MV-4-11 (cell line): ENCODE data around the gene LRWD1.
"Not testable (repeated sequence)": the region's sequence is repeated elsewhere in the genome, so short reads cannot be mapped to it uniquely, and the experiment has no call there.

Source experiments
- DNase-seq: peaks from one replicate; lab custom pipeline; 2025; lab: John Stamatoyannopoulos, UW

The LRWD1 gene

GRCh38 chr7:102498321-102498720 lies 33.5 kb downstream of the LRWD1 start:
- not testable (repeated sequence) for DNase-seq

GRCh38 chr7:102503141-102503540 lies 38.4 kb downstream of the LRWD1 start:
- not testable (repeated sequence) for DNase-seq

DNA sequence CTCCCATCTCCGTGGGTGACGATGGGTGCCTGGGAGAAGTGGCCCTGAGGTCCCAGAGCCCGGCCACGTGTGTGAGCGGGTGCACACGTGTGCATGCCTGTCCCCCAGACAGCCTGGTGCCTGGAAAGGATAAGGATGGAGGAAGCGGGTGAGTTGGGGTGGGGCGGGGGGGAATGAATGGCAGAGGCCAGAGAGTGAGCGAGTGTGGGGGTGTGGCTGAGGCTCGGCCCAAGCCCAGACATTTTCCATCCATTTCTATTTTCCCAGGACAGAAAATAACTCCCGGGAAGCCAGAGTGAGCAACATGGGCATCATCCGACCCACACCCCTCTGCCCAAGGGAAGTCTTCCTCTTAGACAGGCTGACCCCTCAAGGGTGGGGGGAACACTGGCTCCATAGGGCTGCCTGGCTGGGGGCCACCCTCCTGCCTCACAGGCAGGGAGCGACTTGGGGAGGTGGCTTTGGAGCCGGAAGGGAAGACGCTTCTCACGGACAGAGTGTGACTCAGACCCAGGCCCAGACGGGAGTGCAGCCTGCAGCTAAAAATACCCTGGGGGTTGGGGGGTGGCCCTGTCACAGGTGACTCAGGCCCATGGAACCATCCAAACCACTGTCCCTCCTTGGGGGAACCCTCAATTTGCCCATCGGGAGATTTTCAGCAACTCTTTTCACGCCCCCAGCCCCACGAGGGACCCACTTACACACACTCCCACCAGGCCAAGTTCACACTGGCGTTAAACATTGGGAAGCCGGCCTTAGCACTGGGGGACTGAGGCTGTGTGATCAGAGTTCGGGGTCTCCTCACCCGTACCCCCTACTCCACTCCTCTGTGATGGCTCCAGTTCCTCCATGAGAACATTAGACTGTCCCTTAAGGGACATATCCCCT lies 40.8 kb downstream of the LRWD1 start:
- not testable (repeated sequence) for DNase-seq

GRCh38 chr7:102507410-102508088 lies 42.8 kb downstream of the LRWD1 start:
- DNase-seq: not testable (repeated sequence)

GRCh38 chr7:102510575-102510974 lies 45.8 kb downstream of the LRWD1 start:
- DNase-seq: not testable (repeated sequence)

DNA sequence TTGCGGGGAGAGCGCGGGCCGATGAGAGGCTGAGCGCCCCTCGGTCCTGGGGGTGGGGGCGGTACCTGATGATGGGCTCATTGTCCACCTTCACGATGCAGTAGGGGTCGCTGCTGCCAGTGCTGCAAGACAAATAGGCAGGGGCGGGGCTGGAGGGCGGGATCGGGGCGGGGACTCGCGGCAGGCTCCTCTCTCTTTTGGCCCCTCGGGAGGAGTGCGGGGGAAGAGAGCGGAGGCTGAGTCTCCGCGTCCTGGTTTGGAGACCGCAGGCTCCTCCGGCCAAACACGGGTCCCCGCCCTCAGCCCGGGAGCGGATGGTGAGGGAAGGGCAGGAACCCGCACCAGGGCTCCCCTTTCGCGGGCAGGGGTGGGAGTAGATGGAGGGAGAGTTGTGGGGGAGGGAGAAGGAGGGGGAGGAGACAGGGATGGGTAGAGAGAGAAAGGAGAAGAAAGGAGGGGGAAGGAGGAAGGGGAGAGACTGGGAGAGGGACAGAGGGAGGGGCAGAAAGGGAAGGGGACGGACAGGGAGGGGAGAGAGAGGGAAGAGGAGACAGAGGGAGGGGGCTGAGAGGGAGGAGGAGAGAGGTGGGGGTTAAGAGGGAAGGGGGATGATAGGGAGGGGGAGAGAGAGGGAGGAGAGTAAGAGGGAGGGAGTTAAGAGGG lies 47.2 kb downstream of the LRWD1 start:
- not testable (repeated sequence) for DNase-seq

GRCh38 chr7:102512642-102513221 lies 47.9 kb downstream of the LRWD1 start:
- DNase-seq: not testable (repeated sequence)

DNA sequence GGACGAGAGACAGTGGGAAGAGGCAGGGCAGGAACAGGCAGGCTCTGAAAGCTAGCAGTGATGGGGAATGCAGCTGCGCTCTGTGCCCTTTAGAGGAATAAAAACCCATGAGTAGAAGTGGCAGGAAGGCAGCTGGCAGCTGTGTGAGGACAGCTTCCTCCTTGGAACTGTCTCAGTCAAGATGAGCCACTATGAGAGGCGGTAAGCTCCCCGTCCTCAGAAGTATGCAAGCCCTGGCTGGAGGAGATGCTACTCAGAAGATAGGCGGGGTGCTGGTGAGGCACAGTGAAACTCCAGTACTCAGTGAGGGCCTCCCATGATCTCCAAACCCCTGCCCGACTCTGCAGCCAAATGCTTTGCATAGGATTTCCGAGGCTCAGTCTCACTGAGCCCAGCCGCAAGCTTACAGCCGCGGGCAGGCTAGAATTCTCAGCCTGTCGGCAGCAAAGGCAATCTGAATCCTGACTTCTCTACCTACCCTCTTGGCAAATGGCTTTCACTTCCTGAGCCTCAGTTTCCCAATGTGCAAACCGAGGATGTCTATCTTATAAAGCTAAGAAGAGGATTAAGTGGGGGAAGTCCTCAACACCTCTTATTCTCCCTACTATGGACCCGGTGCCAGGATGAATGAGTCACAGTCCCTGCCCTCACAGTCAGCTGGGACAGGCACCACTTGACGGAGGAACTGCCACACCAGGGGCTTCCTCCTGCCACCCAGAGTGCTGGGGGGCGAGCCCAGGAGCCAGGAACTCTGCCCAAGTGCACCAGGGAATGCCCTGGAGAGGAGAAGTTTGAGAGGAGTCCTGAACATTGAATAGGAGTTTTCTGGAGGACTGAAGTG lies 50.3 kb downstream of the LRWD1 start:
- DNase-seq: not testable (repeated sequence)

DNA sequence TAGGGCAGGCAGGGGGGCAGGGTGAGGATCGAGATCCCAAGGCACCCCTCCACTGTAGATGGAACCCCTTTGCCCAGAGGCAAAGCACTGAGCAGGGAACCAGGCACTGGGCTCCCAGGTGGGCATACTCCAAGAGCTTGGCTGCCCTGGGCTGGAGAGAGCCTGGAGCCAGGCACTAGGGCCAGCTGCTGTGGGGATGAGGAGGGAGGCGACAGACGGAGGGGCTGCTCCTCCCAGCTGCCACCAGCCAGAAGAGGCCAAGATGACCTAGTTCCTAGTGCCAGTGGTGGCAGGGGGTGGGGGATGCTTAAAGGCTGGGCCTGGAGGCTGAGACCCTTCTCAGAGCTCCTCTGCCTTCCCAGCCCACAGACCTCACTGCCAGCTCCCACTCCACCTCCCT lies 51.1 kb downstream of the LRWD1 start:
- not testable (repeated sequence) for DNase-seq

- not testable (repeated sequence) for DNase-seq
These were observed 52.2 kb downstream of the LRWD1 start for GRCh38 chr7:102516951-102517350.

GRCh38 chr7:102517550-102518147 lies 52.9 kb downstream of the LRWD1 start, which contains the start of gene RASA4B:
TSS of gene RASA4B (minus strand) at chr7:102517777. CDS start at chr7:102517710, 67 bp downstream.
- DNase-seq: not testable (repeated sequence)

DNA sequence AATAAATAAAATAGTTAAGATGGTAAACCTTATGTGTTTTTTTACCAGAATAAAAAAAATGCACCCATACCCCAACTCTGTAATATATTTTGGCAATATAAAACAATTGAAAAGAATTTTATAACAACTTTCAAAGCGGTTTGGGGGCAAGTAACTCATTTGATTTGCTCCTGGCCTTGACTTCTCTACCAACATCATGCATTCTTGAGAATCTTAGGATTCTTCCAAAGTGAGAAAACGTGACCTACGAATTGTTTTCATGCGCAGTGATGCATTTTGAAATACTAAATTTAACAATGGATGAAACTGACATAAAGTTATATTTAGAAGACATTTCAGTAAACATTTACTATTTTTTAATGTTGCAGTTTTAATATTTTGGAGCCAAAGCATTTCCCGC lies 56.0 kb downstream of the LRWD1 start:
- DNase-seq: not testable (repeated sequence)
